ENCODE measurements around the gene FFAR1. TPM values are rescaled to one million over a fixed set of nuclear protein-coding genes. Genes with fewer than 3 reads are reported as not detected.

The FFAR1 gene
- total RNA-seq, 1 donor from 2014 or later, result not detected

DNA sequence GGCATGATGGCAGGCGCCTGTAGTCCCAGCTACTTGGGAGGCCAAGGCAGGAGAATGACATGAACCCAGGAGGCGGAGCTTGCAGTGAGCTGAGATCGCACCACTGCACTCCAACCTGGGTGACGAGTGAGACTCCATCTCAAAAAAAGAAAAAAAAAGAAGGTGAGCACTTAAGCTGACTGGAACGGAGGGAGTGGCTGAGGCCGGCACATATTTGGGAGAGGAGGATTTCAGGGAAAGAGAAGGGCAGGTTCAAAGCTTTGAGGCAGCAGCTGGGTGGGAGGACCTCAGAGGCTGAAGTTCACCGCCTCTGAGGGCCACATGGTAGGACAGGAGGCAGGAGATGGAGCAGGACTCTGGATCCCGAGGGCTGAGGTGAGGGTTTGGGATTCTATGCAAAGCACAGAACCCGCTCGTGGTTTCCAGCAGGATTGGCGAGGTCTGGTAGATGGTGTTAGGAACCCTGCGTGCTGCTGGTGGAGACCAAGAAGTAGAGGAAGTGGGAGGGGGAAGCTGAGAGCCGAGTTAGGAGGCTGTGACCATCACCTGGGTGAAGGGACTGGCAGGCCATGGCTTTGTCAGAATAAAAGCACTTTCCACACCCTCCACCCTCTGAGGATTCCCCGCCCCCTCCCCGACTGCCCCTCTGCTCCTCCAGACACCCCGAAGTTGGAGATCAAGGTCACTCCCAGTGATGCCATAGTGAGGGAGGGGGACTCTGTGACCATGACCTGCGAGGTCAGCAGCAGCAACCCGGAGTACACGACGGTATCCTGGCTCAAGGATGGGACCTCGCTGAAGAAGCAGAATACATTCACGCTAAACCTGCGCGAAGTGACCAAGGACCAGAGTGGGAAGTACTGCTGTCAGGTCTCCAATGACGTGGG, 10.4 kb upstream of the FFAR1 start:
- intact Hi-C loops (cut with micrococcal nuclease), result no loop called here
- DNase-seq (peak; percentile 9), ATAC-seq (no peak)

DNA sequence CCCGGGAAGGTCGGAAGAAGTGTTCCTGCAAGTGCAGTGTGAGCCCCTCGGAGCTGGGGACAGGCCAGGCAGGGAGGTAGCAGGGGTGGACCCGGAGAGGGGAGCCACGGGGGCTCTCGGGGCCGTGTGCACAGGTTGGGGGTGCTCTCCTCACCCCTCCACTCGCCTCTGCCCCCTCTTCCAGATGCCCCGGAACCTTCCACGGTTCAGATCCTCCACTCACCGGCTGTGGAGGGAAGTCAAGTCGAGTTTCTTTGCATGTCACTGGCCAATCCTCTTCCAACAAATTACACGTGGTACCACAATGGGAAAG, 9.8 kb upstream of the FFAR1 start:
- DNase-seq (peak; percentile 15), ATAC-seq (no peak)
- intact Hi-C loops (cut with micrococcal nuclease), result no loop called here

DNA sequence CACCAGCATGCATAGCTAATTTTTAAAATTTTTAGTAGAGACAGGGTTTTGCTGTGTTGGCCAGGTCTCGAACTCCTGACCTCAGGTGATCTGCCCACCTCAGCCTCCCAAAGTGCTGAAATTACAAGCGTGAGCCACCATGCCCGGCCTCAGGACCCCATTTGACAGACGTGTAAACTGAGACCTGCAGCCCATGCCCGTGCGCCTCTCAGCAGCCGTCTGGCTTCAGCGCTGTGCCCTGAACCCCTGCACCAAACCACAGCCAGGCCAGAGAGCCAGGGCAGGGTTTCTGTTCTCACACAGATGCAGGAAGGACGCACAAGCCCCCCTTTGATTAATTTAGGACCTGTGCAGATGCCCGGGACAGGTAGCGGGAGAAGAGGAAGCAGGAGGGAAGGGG, 7.3 kb upstream of the FFAR1 start:
- intact Hi-C loops (cut with micrococcal nuclease), result no loop called here
- DNase-seq (peak; percentile 10), ATAC-seq (no peak)

DNA sequence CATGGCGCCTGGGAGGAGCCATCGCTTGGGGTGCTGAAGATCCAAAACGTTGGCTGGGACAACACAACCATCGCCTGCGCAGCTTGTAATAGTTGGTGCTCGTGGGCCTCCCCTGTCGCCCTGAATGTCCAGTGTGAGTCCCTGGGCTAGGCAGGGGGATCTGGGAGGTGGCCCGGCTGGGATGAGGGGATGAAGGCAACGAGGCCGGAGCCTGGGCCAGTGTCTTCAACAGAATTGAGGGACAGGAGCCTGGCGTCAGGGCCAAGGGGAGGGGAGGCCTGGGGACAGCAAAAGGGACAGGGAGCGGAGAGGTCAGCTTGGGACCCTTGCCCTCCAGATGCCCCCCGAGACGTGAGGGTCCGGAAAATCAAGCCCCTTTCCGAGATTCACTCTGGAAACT, 6.7 kb upstream of the FFAR1 start:
- ATAC-seq, result no peak
- peak; percentile 8 for DNase-seq
- intact Hi-C loops (cut with micrococcal nuclease), result no loop called here

DNA sequence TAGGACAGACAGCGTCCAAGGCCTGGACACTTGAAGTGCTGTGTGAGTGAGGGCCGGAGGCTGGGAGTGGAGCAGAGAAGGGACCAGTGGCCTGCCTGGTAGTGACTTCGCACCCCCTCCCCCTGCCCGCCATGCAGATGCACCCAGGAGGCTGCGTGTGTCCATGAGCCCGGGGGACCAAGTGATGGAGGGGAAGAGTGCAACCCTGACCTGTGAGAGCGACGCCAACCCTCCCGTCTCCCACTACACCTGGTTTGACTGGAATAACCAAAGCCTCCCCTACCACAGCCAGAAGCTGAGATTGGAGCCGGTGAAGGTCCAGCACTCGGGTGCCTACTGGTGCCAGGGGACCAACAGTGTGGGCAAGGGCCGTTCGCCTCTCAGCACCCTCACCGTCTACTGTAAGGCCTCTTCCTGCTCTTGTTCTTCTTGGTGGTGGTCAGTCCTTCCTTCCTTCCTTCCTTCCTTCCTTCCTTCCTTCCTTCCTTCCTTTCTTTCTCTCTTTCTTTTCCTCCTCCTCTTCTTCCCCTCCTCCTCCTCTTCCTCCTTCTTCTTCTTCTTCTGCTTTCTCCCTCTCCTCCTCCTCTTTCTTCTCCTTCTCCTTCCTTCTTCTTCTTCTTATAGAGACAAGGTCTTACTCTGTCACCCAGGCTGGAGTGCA, 6.0 kb upstream of the FFAR1 start:
- peak; percentile 6 for DNase-seq
- ATAC-seq, result no peak
- intact Hi-C loops (cut with micrococcal nuclease), result no loop called here

DNA sequence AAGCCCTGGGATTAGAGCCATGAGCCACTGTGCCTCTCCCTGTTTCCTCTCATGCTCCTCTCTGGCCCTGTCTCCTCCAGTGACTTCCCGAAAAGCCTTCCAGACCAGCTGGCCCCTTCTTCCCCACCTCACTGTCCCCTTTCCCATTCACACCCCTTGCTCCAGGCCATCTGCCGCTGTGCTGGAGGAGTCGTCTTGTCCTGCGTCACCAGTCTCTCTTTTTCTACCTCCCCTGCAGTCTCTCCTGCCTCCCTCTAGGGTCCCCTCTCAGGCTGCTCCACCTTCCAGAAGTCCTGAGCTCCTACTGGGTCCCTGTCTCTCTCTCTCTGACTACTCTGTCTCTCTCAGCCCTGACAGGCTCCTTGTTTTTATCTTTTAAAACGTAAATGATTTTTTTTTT, 5.3 kb upstream of the FFAR1 start:
- intact Hi-C loops (cut with micrococcal nuclease), result no loop called here
- ATAC-seq, result no peak
- DNase-seq, result no peak

DNA sequence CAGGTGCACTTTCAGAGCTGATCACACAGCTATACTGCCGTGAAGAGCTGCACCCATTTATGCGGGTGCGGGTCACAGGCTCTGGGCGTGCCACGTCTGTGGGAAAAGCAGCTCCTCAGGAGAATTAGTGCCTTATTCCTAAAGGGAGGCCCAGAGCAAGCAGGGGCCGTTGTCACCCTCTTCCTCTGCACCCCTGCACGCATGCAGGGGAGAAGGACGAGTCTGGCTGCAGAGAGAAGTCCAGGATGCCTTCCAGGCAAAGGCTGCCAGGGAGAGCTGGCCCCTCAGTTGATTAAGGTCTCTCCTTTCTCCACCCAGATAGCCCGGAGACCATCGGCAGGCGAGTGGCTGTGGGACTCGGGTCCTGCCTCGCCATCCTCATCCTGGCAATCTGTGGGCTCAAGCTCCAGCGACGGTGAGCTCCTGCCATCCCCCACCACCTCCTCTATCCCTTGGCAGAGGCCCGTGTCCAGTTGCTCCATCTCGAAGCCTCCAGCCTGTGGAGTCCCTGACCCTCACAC, 3.1 kb upstream of the FFAR1 start:
- ATAC-seq, result no peak
- no peak for DNase-seq
- intact Hi-C loops (cut with micrococcal nuclease), result no loop called here

DNA sequence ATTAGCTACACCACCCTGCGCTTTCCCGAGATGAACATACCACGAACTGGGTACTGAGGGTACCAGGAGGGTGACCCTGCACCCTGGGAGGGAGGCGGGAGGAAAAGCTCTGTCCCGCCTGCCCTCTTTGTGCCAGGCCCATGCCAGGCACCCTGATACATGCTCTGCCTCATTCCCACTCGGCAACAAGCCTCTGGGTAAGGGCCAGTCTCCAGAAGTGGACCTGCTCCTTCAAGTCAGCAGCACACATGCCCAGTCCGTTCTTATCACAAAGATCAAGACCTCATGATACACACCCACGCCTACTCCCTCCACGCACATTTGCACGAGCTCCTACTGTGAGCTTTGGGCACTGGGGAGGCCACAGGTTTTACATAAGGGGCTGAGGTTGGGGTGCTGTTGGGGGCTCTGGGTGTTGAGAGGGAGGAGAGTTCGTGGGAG, 2.0 kb upstream of the FFAR1 start:
- no peak for ATAC-seq
- no peak for DNase-seq

DNA sequence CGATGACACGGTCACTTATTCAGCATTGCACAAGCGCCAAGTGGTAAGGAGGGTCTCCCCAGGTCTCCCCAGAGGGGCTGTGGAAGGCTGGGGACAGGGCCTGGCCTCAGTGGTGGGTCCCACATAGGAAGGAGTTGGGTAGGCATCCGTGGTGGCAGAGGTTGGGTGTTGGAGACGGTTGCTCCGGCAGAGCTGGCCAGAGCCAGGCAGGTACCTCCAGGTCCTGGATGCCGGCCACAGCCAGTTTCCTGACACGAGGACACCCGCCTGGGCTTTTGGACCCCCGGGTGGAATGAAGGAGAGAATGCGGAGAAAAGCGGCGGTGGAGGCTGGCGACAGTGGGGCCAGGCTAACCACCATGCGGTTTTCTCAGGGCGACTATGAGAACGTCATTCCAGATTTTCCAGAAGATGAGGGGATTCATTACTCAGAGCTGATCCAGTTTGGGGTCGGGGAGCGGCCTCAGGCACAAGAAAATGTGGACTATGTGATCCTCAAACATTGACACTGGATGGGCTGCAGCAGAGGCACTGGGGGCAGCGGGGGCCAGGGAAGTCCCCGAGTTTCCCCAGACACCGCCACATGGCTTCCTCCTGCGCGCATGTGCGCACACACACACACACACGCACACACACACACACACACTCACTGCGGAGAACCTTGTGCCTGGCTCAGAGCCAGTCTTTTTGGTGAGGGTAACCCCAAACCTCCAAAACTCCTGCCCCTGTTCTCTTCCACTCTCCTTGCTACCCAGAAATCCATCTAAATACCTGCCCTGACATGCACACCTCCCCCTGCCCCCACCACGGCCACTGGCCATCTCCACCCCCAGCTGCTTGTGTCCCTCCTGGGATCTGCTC, 1.3 kb upstream of the FFAR1 start:
- ATAC-seq (no peak), DNase-seq (no peak)
- intact Hi-C loops (cut with micrococcal nuclease), result no loop called here

More for the DNA sequence above, 2.0 kb upstream of the FFAR1 start:
- intact Hi-C loops (cut with micrococcal nuclease), result no loop called here

DNA sequence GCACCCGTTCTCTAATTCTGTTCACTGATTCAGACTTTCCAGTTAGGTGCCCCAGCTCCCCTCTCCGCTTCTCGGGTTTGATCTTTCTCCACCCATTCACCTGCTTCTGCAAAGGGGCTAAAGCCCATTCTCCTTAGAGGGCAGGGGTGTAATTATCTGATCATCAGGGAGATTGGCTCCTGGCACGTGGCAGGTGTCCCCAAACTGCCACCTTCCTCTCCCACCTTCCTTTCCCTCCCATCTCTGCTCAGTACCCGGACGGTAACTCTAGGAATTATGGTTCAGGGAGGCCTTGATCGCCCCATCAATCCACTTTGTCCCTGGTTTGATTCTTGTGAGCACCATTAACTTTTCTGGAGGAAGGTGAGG, 212 bp downstream of the FFAR1 start:
- intact Hi-C loops (cut with micrococcal nuclease), result no loop called here
- no peak for DNase-seq
- no peak for ATAC-seq

DNA sequence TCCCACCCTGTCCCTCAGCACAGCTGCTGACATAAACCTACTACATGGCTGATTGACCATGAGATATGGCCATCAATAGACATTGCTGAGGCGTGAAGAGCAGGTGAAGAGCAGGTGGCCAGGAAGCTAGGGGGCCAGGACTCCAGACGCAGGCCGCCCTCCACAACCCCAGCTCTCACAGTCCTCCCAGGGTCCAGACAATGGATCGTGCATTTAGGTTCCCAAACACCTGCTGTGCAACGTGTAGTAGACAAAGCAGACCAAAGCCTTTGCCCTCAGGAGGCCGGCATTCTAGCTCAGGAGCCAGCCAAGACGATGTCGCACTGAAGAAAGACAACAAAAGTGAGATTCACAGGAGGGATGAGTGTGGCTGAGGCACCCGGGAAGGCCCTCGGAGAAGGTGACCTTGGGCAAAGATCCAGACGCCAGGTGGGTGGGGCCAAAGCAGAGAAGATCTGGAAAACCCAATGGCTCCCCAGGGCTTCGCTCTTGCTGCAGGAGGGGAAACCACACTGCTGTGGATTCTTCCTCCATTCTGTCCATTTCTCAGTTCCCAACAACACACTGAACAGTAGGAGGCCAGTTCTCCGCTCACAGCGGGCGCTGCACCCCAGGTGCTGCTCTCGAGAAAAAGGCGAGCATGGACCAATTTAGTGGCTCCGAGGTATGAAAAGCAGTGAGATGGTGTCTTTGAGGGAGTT, 1.4 kb downstream of the FFAR1 start:
- DNase-seq (no peak), ATAC-seq (no peak)
- intact Hi-C loops (cut with micrococcal nuclease), result no loop called here

DNA sequence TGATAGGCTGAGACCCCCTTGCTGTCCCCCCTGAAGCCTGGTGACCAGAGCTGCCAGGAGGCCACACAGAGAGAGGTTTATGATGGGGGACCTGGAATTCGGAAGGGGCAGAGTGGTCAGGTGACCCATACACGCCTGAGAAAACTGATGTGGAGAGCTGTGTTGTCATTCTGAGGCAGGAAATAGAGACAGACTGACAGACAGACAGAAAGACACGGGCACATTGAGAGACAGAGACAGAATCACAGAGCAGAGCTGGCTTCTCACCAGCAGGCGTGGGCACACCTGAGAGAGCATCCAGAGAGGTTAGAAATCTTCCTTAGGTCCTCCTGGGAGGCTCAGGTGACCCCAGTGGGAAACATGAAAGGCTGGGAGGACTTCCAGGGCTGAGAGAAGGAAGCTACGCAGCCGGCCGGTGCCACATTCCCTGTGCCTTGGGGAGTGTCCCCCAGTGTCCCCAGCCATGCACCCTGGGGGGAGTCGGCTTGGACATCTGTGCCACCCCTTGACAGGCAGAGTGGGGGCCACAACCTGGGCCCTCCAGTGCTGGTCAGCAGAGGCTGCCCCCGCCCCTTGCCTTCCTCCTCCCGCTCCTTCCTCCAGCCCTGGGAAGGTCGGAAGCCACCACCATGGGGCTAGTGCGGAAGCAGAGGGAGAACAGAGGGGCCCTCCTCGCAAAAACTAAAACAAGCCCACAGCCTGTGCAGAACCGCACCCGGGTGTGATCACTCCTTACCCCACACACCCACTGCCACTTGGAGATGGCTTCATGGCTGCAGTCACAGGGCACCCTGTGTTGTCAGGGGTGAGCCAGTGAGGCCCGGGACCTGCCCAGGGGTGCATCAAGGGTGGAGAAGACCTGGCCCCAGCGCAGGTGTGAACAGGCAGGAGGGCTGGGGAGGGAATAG, 2.2 kb downstream of the FFAR1 start:
- intact Hi-C loops (cut with micrococcal nuclease), result loop anchor here (10.0 kb wide), 1 partner anchor 145 kb away; the partner anchor contains the start of gene KRTDAP
- no peak for ATAC-seq
- DNase-seq, result no peak

DNA sequence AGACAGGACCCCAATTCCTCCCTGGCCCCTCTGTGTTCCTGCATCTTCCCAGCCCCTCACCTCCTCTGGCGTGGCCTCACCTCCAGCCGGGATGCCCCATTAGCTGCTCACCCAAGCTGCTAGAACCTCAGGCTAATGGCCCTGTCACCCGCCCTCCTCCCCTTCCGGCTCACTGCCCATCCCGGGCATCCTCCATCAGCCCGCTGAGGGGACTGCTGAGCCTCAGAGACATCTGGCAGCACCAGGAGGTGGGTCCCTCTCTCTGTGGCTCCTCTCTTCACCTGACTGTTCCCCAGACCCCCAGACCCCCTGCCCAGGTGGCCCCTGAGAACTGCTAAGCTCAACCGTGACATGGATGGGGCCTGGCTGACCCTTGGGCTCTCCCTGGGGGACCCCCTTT, 2.9 kb downstream of the FFAR1 start:
- no peak for DNase-seq
- intact Hi-C loops (cut with micrococcal nuclease), result loop anchor here (10.0 kb wide), 1 partner anchor 144 kb away; the partner anchor contains the start of gene KRTDAP
- no peak for ATAC-seq

DNA sequence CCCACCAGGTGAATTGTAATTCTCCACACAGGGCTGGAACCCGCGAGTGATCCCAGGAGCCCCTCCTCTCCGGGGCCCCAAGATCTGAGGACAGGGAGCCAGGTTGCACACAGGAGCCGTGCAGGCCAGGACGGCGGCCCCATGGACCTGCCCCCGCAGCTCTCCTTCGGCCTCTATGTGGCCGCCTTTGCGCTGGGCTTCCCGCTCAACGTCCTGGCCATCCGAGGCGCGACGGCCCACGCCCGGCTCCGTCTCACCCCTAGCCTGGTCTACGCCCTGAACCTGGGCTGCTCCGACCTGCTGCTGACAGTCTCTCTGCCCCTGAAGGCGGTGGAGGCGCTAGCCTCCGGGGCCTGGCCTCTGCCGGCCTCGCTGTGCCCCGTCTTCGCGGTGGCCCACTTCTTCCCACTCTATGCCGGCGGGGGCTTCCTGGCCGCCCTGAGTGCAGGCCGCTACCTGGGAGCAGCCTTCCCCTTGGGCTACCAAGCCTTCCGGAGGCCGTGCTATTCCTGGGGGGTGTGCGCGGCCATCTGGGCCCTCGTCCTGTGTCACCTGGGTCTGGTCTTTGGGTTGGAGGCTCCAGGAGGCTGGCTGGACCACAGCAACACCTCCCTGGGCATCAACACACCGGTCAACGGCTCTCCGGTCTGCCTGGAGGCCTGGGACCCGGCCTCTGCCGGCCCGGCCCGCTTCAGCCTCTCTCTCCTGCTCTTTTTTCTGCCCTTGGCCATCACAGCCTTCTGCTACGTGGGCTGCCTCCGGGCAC, 3.9 kb downstream of the FFAR1 start:
- DNase-seq, result peak; percentile 20
- intact Hi-C loops (cut with micrococcal nuclease), result loop anchor here (2.0 to 10.0 kb wide), 2 partner anchors 117 to 143 kb away; partner anchors contain the start of gene KRTDAP
- ATAC-seq, result no peak

DNA sequence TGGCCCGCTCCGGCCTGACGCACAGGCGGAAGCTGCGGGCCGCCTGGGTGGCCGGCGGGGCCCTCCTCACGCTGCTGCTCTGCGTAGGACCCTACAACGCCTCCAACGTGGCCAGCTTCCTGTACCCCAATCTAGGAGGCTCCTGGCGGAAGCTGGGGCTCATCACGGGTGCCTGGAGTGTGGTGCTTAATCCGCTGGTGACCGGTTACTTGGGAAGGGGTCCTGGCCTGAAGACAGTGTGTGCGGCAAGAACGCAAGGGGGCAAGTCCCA, 4.4 kb downstream of the FFAR1 start:
- ATAC-seq, result no peak
- DNase-seq, result no peak
- intact Hi-C loops (cut with micrococcal nuclease), result loop anchor here (2.0 to 10.0 kb wide), 2 partner anchors 117 to 143 kb away; partner anchors contain the start of gene KRTDAP

DNA sequence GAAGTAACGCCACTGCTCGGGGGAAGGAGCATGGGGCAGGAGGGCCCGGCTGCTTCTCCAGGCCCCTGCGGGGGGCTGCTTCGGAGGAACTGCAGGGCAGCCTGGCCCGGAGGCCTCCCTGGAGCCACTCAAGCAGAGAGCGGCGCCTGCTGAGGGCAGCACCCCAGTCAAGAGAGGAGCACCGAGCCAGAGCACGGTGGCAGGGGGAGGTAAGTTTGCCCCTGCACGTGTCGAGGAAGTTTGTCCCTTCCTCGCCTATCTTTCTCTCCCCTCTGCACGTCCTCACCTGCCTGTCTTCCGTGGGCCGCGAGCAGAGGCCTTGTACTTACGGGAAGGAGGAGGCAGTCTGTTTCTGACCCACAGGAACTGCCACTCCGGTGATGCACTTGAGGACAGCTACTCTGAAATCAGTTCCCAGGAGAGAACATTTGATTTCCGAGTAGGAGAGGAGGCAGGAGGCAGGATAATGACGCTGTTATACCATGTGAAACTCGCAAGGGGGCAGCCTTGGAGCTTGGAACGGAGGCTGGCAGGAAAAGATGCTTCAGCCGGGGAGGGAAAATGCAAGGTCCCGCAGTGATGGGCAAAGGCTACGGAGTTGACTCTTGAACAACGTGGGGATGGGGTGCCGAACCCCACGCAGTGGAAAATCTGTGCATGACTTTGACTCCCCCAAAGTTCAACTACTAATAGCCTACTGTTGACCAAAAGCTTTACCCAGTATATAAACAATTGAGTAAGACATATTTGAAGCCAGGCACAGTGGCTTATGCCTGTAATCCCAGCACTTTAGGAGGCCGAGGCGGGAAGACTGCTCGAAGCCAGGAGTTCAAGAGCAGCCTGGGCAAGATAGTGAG, 5.0 kb downstream of the FFAR1 start:
- intact Hi-C loops (cut with micrococcal nuclease), result loop anchor here (2.0 to 10.0 kb wide), 2 partner anchors 116 to 142 kb away; partner anchors contain the start of gene KRTDAP
- DNase-seq, result peak; percentile 63
- ATAC-seq, result peak; percentile 76

Measured in left ventricle myocardium superior (tissue), 1 donor.